GM04504 (cell line): ENCODE results near the gene IL1R2.
"Not testable (repeated sequence)": the region's sequence is repeated elsewhere in the genome, so short reads cannot be mapped to it uniquely, and the experiment has no call there.

Source experiments
- DNase-seq: peaks from one replicate; pipeline ENCODE4 v3.0.0-alpha.2; 2012; ENCODE audit warnings: low read depth

IL1R2 gene

DNA sequence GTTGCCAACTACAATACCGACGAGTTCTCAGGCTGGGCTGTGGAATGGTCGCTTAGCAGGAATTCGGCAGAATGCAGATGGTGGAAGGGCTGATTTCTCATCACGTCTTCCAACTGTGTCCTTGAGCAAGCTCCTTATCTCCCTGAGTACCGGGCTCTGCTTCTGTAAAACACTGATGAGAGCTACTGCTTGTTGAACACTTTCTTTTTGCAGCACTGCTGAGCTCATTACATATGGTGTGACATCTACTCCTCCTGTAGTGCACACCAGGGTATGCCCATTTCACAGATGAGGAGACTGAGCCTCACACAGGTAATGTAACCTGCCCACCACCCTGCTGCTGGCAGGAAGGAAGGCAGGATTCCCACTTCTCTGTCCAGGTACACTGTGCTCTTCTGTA, 8.3 kb downstream of the IL1R2 start:
- no peak for DNase-seq

DNA sequence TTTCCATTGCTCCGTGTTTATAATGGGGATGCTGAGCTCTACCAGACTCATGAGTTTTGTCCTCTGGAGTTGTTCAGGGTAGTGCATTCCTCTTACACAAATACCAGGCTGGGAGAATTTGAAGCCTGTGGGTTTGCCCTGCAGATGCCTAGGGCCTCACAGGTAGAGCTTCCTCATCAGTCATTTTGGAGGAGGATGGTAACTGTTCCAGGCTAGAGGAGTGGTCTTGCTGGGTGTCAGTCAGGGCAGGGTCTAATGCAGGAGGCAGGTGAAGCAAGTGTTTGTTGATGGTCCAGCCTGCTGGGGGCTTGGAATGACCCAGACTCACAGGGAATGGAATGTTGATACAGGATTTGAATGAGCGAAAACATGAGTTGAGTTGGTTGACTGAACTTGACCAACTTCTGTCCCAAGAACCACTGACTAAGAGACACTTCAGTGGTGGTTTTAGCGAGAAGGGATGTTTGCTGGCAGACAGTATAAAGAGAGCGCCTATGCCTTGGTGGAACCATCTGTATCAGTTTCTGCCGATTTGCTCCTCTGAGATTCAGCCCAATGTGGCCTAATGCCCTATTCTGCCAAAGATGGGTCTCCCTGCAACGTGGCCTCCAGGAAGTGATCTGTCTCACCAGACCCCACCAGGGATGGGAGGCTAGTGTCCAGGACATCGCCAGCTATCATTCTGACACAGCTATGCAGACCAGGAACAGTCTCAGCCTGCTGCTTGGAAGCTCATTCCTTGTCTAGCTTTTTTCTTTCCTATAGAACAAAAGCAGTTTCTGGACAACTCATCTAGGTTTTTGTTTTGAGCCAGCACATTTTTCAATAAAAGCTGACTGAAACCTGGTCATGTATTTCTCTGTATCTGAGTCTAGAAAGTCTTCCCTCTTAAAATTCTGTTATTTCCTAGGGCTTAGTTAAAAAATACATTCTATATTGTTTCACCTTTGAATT, 9.3 kb downstream of the IL1R2 start:
- no peak for DNase-seq

DNA sequence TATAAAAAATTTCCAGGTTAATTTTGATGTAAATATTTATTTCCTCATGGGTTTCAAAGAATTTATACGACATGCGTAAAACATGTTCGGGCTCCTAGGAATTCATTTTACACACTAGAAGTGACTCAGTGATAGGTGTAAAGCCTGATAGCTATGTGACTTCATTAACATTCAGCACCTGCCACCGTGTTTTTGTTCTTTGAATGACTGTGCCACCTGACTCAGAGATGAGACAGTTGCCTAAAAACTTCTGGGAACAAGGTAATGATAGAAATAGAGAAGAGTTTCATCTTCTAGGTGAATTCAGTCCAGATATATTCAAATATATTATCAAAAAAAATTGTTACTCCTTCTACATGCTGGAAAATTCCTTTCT, 10.0 kb downstream of the IL1R2 start:
- no peak for DNase-seq

- DNase-seq: no peak
Measured at GRCh38 chr2:102002228-102002627, 10.5 kb downstream of the IL1R2 start.

GRCh38 chr2:102002909-102003308, 11.1 kb downstream of the IL1R2 start:
- DNase-seq: not testable (repeated sequence)

- no peak for DNase-seq
Measured at GRCh38 chr2:102003696-102004095, 11.9 kb downstream of the IL1R2 start.

GRCh38 chr2:102004581-102004980, 12.8 kb downstream of the IL1R2 start:
- DNase-seq: no peak

DNA sequence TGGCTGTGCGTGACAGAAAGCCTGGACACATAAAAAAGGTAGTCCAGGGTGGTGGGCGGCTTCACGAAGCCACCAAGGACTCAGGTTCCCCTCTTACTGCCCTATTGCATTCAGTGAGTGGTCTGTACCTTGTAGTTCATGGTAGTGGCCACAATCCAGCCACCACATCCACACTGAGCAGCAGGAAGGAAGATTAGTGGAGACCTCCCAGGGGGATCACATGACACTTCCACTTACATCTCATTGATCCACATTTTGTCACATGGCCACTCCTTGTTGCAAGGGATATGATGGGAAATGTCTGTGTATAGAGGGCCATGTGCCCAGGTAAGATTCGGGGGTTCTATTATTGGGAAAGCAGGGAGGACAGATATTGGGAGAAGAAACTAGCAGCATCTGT, 13.7 kb downstream of the IL1R2 start:
- no peak for DNase-seq

GRCh38 chr2:102005989-102006885, 14.5 kb downstream of the IL1R2 start:
- DNase-seq: no peak

- DNase-seq: no peak
Measured at GRCh38 chr2:102006886-102007278, 15.1 kb downstream of the IL1R2 start.

- no peak for DNase-seq
Measured at GRCh38 chr2:102008490-102008889, 16.7 kb downstream of the IL1R2 start.

DNA sequence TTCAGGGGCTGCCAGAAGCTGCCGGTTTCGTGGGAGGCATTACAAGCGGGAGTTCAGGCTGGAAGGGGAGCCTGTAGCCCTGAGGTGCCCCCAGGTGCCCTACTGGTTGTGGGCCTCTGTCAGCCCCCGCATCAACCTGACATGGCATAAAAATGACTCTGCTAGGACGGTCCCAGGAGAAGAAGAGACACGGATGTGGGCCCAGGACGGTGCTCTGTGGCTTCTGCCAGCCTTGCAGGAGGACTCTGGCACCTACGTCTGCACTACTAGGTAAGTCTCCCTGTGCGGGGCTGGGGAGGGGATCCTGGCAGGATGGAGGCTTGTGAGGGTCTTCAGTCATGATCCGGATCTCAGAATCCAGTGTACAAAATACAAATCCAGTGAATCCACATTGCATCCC, 17.8 kb downstream of the IL1R2 start:
- no peak for DNase-seq

- no peak for DNase-seq
Measured at GRCh38 chr2:102010902-102011301, 19.1 kb downstream of the IL1R2 start.

- DNase-seq: no peak
Measured at GRCh38 chr2:102012061-102012614, 20.4 kb downstream of the IL1R2 start.

DNA sequence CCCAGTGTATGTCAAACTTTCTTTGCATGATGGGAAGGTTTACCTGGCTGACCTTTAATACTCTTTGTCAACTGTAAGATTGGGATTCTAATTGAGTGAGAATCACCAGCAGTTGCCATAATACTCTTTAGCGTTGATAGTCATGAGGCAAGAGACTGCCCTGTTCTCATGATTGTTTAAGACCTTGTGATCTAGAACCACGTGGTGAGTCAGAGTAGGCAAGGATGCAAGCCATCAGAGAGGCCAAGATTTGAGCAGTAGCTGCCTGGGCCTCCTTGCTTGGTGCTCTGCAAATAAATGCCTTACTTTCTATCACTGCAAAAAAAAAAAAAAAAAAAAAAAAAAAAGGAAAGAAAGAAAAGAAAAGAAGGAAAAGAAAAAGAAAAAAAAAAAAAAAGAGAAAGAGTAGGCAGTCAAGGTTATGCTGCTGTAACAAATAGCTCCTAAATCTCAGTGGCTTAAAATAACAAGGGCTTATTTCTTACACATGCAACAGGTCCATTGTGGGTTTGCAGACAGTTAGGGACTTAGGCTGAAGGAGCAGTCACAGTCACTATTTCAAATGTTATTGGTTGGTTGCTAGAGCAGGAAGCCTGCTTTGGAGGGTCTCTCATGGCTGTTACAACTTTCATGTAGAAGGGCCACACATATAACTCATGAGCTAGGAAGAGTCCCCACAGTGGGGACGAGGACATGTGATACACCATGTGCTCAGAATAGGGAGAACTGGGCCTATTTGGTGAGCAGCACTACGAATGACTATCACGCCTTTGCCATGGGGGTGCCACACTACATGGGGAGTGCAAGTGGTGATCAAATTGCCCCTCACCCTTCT, 21.7 kb downstream of the IL1R2 start:
- DNase-seq: no peak

GRCh38 chr2:102014041-102014345, 22.2 kb downstream of the IL1R2 start:
- DNase-seq: no peak

- DNase-seq: no peak
Measured at GRCh38 chr2:102015399-102015798, 23.6 kb downstream of the IL1R2 start.

- DNase-seq: no peak
Measured at GRCh38 chr2:102016399-102016955, 24.7 kb downstream of the IL1R2 start.

GRCh38 chr2:102018823-102019445, 27.2 kb downstream of the IL1R2 start:
- no peak for DNase-seq

GRCh38 chr2:102020596-102021170, 28.9 kb downstream of the IL1R2 start:
- peak; percentile 74 for DNase-seq

- DNase-seq: no peak
Measured at GRCh38 chr2:102021779-102022178, 30.0 kb downstream of the IL1R2 start.
